Activated CD4-positive, alpha-beta T cell treated with anti-CD3 and anti-CD28 coated beads for 36 hours (primary cell): ENCODE measurements around the gene WDTC1. TPM values are rescaled to one million over a fixed set of nuclear protein-coding genes. Genes with fewer than 3 reads are reported as not detected.
"Not testable (repeated sequence)": the region's sequence is repeated elsewhere in the genome, so short reads cannot be mapped to it uniquely, and the experiment has no call there.

ENCODE experiments used
- ATAC-seq: fragments of 200-7000 bp; cut with Tn5 transposase; one replicate; pipeline ENCODE4 v1.10.0; 2021; ENCODE audit warnings: mild to moderate bottlenecking, moderate library complexity
- CTCF ChIA-PET: fragments of 350-600 bp; sonication (Branson Sonifier 250); formaldehyde crosslinking; loops from one replicate; lab custom pipeline; 2021; ENCODE audit warnings: antibody characterized with exemption; lab: Charles Lee
- POLR2A ChIA-PET: fragments of 350-600 bp; sonication (Branson Sonifier 250); formaldehyde crosslinking; loops from one replicate; lab custom pipeline; 2021; ENCODE audit warnings: antibody characterized with exemption, inconsistent platforms; lab: Charles Lee
- DNase-seq: peaks from one replicate; pipeline ENCODE4 v3.0.0-alpha.2; 2020
- H3K27ac Mint-ChIP-seq: one replicate; pipeline ENCODE4 v1.8.0; 2021; ENCODE audit warnings: mixed read lengths
- H3K27me3 Mint-ChIP-seq: one replicate; pipeline ENCODE4 v1.8.0; 2021; ENCODE audit warnings: mixed read lengths
- H3K36me3 Mint-ChIP-seq: one replicate; pipeline ENCODE4 v1.8.0; 2021; ENCODE audit warnings: low read depth, mixed read lengths
- H3K4me1 Mint-ChIP-seq: one replicate; pipeline ENCODE4 v1.8.0; 2021; ENCODE audit warnings: mixed read lengths
- H3K4me3 Mint-ChIP-seq: one replicate; pipeline ENCODE4 v1.8.0; 2021; ENCODE audit warnings: mild to moderate bottlenecking, moderate library complexity, mixed read lengths
- H3K9me3 Mint-ChIP-seq: one replicate; pipeline ENCODE4 v1.8.0; 2021; ENCODE audit warnings: low read depth, mixed read lengths
- intact Hi-C, 2 experiments: fragments of 100-400 bp; cut with DNase I in 1 of 2; cut with micrococcal nuclease in 1 of 2; formaldehyde crosslinking; loops; one replicate each; pipeline versions ENCODE4 v1.14.2 to v1.15.1; 2022 to 2024; cut with DNase I, micrococcal nuclease
- total RNA-seq, 2 experiments: library from RNA; stranded (reverse); gene quantifications; one replicate each; pipeline ENCODE4 v1.2.3, GENCODE V29; 2021

The WDTC1 gene
- total RNA-seq, 2 experiments from 2014 or later, result 19.3 to 21.9 TPM

DNA sequence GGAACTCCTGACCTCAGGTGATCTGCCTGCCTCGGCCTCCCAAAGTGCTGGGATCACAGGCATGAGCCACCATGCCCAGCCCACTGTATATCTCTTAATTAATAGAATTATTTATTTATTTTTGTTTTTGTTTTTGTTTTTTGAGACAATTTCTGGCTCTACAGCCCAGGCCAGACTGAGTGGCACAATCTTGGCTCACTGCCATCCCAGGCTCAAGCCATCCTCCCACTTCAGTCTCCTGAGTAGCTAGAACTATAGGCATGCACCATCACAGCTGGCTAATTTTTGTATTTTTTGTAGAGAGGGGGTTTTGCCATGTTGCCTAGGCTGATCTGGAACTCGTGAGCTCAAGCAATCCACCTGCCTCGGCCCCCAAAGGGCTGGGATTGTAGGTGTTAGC is 15.7 kb upstream of the WDTC1 start:
- H3K27me3 Mint-ChIP-seq, result no peaks in the 10 kb centered on the region
- ChIA-PET POLR2A (interaction anchor here (0.7 kb wide), 1 partner anchor 186 kb away, joined by 3 read pairs; no protein-coding TSS in a partner anchor), CTCF (interaction anchor here (0.7 kb wide), 1 partner anchor 48 kb away, joined by 3 read pairs; no protein-coding TSS in a partner anchor)
- H3K4me3 Mint-ChIP-seq, result no peak overlapping the region
- intact Hi-C loops, result no loop called here
- ATAC-seq (no peak), DNase-seq (no peak)
- no peaks in the 10 kb centered on the region for H3K4me1 Mint-ChIP-seq
- H3K36me3 Mint-ChIP-seq, result no peaks in the 10 kb centered on the region
- H3K9me3 Mint-ChIP-seq, result no peaks in the 10 kb centered on the region
- no peak overlapping the region for H3K27ac Mint-ChIP-seq

DNA sequence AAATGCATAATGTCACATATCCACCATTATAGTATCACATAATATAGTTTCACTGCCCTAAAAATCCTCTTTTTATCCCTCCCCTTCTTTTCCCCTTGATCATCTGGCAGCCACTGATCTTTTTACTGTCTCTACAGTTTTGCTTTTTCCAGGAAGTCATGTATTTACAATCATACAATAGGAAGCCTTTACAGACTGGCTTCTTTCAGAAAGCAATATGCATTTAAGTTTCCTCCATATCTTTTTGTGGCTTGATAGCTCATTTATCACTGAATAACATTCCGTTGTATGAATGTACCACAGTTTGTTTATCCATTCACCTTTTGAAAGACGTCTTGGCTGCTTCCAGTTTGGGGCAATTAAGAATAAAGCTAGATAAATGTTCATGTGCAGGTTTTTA is 14.3 kb upstream of the WDTC1 start:
- ATAC-seq, result no peak
- POLR2A ChIA-PET, result no interaction called here

DNA sequence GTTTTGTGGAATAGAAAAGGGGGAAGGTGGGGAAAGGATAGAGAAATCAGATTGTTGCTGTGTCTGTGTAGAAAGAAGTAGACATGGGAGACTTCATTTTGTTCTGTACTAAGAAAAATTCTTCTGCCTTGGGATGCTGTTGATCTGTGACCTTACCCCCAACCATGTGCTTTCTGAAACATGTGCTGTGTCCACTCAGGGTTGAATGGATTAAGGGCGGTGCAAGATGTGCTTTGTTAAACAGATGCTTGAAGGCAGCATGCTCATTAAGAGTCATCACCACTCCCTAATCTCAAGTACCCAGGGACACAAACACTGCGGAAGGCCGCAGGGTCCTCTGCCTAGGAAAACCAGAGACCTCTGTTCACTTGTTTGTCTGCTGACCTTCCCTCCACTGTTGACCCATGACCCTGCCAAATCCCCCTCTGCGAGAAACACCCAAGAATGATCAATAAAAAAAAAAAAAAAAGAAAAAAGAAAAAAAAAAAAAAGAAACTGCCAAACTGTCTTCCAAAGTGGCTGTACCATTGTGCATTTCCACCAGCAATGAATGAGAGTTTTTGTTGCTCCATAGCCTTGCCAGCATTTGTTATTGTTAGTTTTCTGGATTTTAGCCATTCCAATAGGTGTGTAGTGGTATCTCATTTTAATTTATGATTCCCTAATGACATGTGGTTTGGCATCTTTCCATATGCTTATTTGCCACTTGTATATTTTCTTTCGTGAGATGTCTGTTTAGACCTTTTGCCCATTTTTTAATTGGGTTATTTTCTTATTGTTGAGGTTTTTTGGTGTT is 13.5 kb upstream of the WDTC1 start:
- H3K9me3 Mint-ChIP-seq, POLR2A ChIA-PET, H3K27ac Mint-ChIP-seq, H3K36me3 Mint-ChIP-seq, DNase-seq, intact Hi-C loops, H3K27me3 Mint-ChIP-seq, ATAC-seq, H3K4me1 Mint-ChIP-seq, H3K4me3 Mint-ChIP-seq: not testable (repeated sequence)
- CTCF ChIA-PET, result interaction anchor here (1.3 kb wide), 2 partner anchors 17 to 63 kb away, joined by 4 to 6 read pairs; no protein-coding TSS in a partner anchor

More for the DNA sequence above, 14.3 kb upstream of the WDTC1 start:
- Mint-ChIP-seq H3K27me3 (no peaks in the 10 kb centered on the region), H3K4me3 (no peak overlapping the region), H3K4me1 (no peaks in the 10 kb centered on the region), H3K27ac (no peak overlapping the region), H3K9me3 (no peaks in the 10 kb centered on the region), H3K36me3 (no peaks in the 10 kb centered on the region)
- DNase-seq, result no peak
- CTCF ChIA-PET, result interaction anchor here (0.7 to 1.3 kb wide), 3 partner anchors 17 to 76 kb away, joined by 3 to 6 read pairs (median 4); no protein-coding TSS in a partner anchor
- intact Hi-C loops, result no loop called here

DNA sequence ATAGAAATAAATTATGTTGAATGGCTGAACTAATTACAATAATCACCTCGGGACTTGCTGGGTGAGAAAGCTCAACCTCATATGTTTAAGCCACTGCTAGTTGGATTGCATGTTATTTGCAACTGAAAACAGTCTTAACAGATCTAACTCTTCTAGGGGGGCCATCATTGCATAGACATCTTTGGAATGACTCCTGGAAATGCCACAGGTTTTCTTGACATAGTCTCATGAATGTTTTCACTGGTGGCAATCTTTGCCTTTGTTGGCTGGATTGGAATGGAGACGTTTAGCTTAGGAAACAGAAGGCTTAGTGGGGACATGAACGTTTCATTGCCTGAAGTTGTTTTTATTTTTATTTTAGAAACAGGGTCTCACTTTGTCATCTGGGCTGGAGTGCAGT is 8.8 kb upstream of the WDTC1 start:
- Mint-ChIP-seq H3K9me3 (no peaks in the 10 kb centered on the region), H3K36me3 (no peaks in the 10 kb centered on the region), H3K27ac (no peak overlapping the region), H3K4me3 (no peak overlapping the region), H3K27me3 (no peaks in the 10 kb centered on the region), H3K4me1 (no peaks in the 10 kb centered on the region)
- intact Hi-C loops, result no loop called here
- ChIA-PET CTCF (interaction anchor here (0.6 to 1.7 kb wide), 7 partner anchors 8 to 170 kb away, joined by 3 to 4 read pairs (median 3); no protein-coding TSS in a partner anchor), POLR2A (no interaction called here)
- DNase-seq, result no peak
- no peak for ATAC-seq

DNA sequence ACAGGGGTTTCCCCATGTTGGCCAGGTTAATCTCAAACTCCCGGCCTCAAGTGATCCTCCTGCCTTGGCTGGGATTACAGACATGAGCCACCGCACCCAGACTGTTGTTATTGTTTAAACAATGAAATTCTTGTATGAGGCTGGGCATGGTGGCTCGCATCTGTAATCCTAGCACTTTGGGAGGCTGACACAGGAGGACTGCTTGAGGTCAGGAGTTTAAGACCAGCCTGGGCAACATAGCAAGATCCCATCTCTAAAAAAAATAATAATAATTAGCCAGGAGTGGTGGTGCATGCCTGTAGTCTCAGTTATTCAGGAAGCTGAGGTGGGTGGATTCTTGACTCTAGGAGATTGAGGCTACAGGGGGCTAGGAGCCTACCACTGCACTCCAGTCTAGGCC is 6.7 kb upstream of the WDTC1 start:
- intact Hi-C loops, result no loop called here
- no peak for DNase-seq
- H3K9me3 Mint-ChIP-seq, result no peaks in the 10 kb centered on the region
- CTCF ChIA-PET, result interaction anchor here (1.8 kb wide), 1 partner anchor 69 kb away, joined by 6 read pairs; no protein-coding TSS in a partner anchor
- no peaks in the 10 kb centered on the region for H3K4me1 Mint-ChIP-seq
- POLR2A ChIA-PET, result no interaction called here
- H3K36me3 Mint-ChIP-seq, result no peaks in the 10 kb centered on the region
- no peak overlapping the region for H3K4me3 Mint-ChIP-seq
- no peak for ATAC-seq
- H3K27me3 Mint-ChIP-seq, result no peaks in the 10 kb centered on the region
- H3K27ac Mint-ChIP-seq, result no peak overlapping the region

DNA sequence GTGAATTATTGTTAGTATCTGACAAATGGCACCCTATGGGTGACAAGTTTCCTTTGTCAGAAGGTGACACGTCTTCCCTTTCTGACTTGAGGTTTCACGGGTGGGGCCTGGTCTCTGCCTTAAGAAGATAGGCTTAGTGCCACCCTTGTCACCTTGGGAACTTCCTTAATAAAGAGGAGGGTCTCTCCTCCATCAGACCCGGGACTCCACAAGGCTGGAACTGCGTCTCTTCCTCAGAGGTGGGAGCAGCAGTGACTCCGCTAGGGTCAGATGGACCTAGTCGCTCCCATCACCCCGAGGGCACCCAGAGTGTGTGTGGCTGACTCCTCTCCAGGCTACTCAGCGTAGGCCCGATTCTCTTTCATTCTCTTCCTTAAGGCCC is 774 bp upstream of the WDTC1 start:
- Mint-ChIP-seq H3K4me3 (peak overlapping the region; percentile 92), H3K4me1 (peaks cover 27% of the 10 kb centered on the region), H3K27me3 (no peaks in the 10 kb centered on the region), H3K27ac (peak overlapping the region; percentile 75), H3K9me3 (no peaks in the 10 kb centered on the region), H3K36me3 (no peaks in the 10 kb centered on the region)
- POLR2A ChIA-PET, result interaction anchor here (0.8 kb wide), 1 partner anchor 20 kb away, joined by 3 read pairs; no protein-coding TSS in a partner anchor
- intact Hi-C loops, result loop anchor here (1.0 to 5.0 kb wide), 18 partner anchors 19 to 1349 kb away; partner anchors contain the start of genes SLC9A1 (in 2 of the 2), AHDC1 (in 1 of the 2), FAM76A (in 1 of the 2) and GPATCH3 (in 1 of the 2)
- DNase-seq (peak; percentile 41), ATAC-seq (peak; percentile 3)
- CTCF ChIA-PET, result interaction anchor here (0.8 kb wide), 1 partner anchor 12 kb away, joined by 3 read pairs; no protein-coding TSS in a partner anchor

DNA sequence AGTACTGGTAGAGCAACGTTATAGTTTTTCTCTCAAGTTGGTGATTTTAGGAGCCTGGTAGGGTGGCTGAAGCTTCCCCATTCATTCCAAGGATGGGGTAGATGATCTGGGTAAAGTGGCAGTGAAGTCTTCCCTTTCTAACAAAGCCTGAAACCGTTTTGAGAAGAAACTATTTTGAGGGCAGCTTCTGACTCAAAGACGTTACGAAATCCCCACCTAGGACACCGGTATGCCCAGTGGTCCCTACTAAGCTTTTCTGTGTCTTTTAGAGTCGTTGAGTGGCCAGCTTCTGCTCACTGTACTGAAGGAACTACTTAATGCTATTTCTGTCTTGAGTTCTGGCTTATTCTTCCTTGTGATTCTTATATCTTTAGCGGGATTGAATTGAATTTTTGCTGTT is 1.4 kb downstream of the WDTC1 start:
- no peaks in the 10 kb centered on the region for H3K27me3 Mint-ChIP-seq
- H3K4me3 Mint-ChIP-seq, result peak overlapping the region; percentile 95
- no peaks in the 10 kb centered on the region for H3K36me3 Mint-ChIP-seq
- H3K9me3 Mint-ChIP-seq, result no peaks in the 10 kb centered on the region
- H3K27ac Mint-ChIP-seq, result peak overlapping the region; percentile 93
- ChIA-PET CTCF (interaction anchor here (0.8 to 1.5 kb wide), 3 partner anchors 9 to 30 kb away, joined by 3 to 6 read pairs (median 3); no protein-coding TSS in a partner anchor), POLR2A (no interaction called here)
- no peak for ATAC-seq
- intact Hi-C loops, result loop anchor here (2.0 to 5.0 kb wide), 4 partner anchors 17 to 735 kb away; partner anchors contain the start of gene SLC9A1 (in 1 of the 2)
- peaks cover 27% of the 10 kb centered on the region for H3K4me1 Mint-ChIP-seq
- no peak for DNase-seq

DNA sequence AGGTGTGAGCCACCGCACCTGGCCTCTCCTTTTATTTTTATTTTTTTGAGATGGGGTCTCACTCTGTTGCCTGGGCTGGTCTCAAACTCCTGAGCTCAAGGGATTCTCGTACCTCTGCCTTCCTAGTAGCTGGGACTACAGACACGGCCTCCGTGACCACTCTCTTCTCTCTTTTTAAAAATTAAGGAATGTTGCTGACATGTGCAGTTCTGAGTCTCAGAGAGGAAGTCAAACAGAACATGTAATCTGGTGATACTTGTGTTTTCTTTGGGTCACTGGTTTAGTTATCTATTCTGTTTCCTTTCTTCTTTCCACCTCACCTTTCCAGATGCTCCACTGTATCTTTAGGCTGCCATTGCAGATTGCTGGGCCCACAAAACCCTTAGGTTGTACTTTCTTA is 2.7 kb downstream of the WDTC1 start:
- Mint-ChIP-seq H3K4me3 (no peak overlapping the region), H3K36me3 (no peaks in the 10 kb centered on the region), H3K4me1 (peaks cover 27% of the 10 kb centered on the region), H3K27ac (no peak overlapping the region), H3K27me3 (no peaks in the 10 kb centered on the region), H3K9me3 (no peaks in the 10 kb centered on the region)
- ATAC-seq (no peak), DNase-seq (no peak)
- CTCF ChIA-PET, result interaction anchor here (1.8 kb wide), 1 partner anchor 46 kb away, joined by 9 read pairs; no protein-coding TSS in a partner anchor
- POLR2A ChIA-PET, result no interaction called here
- intact Hi-C loops, result loop anchor here in 1 of 2 experiments (5.0 kb wide), 1 partner anchor 45 kb away; no protein-coding TSS in a partner anchor

DNA sequence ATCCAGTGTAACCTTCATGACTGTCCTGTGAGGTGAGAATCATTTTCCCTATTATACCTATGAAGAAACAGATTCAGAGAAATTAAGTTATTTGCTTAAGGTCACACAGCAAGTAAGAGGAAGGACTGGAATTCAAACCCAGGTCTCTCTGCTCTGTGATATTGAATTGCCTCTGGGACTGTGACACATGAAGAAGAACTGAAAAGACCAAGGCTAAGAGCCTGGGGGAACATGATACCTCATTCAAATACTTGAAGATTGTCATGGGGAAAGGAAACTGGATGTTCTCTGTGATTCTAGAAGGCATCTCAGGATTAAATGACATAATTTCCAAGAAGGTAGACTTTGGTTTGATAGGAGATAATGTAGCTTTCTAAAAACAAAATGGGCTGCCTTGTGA is 3.6 kb downstream of the WDTC1 start:
- Mint-ChIP-seq H3K9me3 (no peaks in the 10 kb centered on the region), H3K27me3 (no peaks in the 10 kb centered on the region), H3K4me3 (no peak overlapping the region), H3K36me3 (no peaks in the 10 kb centered on the region), H3K4me1 (peaks cover 27% of the 10 kb centered on the region), H3K27ac (no peak overlapping the region)
- no peak for ATAC-seq
- ChIA-PET CTCF (interaction anchor here (0.6 to 1.8 kb wide), 3 partner anchors 45 to 318 kb away, joined by 3 to 9 read pairs (median 3); no protein-coding TSS in a partner anchor), POLR2A (no interaction called here)
- DNase-seq, result no peak
- intact Hi-C loops, result loop anchor here in 1 of 2 experiments (5.0 kb wide), 1 partner anchor 44 kb away; no protein-coding TSS in a partner anchor

DNA sequence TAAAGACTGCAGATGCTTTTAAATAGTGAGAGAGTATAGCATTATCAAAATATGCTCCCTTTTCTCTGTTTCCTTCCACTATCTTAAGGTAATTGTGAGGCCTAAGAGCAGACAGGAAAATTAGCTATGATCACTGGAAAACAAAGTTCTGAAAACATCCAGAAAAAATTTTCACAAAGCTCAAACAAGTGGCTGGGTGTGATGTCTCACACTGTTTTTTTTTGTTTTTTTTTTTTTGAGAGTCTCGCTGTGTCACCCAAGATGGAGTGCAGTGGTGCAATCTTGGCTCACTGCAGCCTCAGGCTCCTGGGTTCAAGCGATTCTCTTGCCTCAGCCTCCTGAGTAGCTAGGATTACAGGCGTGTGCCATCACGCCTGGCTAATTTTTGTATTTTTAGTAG is 7.2 kb downstream of the WDTC1 start:
- Mint-ChIP-seq H3K4me1 (peaks cover 7% of the 10 kb centered on the region), H3K27ac (no peak overlapping the region), H3K27me3 (no peaks in the 10 kb centered on the region), H3K9me3 (no peaks in the 10 kb centered on the region), H3K4me3 (no peak overlapping the region), H3K36me3 (peaks cover 6% of the 10 kb centered on the region)
- intact Hi-C loops, result no loop called here
- ChIA-PET CTCF (interaction anchor here (1.1 to 2.2 kb wide), 4 partner anchors 10 to 55 kb away, joined by 3 to 7 read pairs (median 6); no protein-coding TSS in a partner anchor), POLR2A (interaction anchor here (0.7 to 1.4 kb wide), 2 partner anchors 87 kb away, joined by 3 read pairs; partner anchors contain the start of gene SLC9A1)
- DNase-seq (no peak), ATAC-seq (no peak)

DNA sequence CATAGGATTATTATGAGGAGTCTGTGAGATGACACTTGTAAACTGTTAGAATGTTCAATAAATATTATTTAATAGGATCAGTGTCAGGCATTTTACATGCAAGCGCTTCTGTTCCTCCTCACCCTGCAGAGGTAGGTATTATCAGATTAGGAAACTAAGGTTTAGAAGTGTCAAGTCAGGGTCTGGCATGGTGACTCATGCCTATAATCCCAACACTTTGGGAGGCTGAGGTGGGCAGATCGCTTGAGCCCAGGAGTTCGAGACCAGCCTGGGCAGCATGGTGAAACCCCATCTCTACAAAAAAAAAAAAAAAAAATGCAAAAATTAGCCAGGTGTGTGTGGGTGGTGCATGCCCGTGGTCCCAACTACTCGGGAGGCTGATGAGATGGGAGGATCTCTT is 9.2 kb downstream of the WDTC1 start:
- CTCF ChIA-PET, result interaction anchor here (1.1 to 1.7 kb wide), 3 partner anchors 8 to 52 kb away, joined by 3 to 6 read pairs (median 4); no protein-coding TSS in a partner anchor
- DNase-seq, H3K9me3 Mint-ChIP-seq, H3K36me3 Mint-ChIP-seq, ATAC-seq, intact Hi-C loops, H3K27me3 Mint-ChIP-seq, H3K4me3 Mint-ChIP-seq, H3K27ac Mint-ChIP-seq, H3K4me1 Mint-ChIP-seq: not testable (repeated sequence)
- POLR2A ChIA-PET, result interaction anchor here (0.6 kb wide), 1 partner anchor 17 kb away, joined by 3 read pairs; no protein-coding TSS in a partner anchor
